GM19395 (cell line): ENCODE measurements around the gene LRRC27.

ENCODE experiments used
- ATAC-seq: cut with Tn5 transposase; IDR thresholded peaks from one replicate; pipeline ENCODE4 v1.9.1; 2021; ENCODE audit warnings: mild to moderate bottlenecking, moderate library complexity; ENCODE audit not compliant: unreplicated experiment

LRRC27 gene

DNA sequence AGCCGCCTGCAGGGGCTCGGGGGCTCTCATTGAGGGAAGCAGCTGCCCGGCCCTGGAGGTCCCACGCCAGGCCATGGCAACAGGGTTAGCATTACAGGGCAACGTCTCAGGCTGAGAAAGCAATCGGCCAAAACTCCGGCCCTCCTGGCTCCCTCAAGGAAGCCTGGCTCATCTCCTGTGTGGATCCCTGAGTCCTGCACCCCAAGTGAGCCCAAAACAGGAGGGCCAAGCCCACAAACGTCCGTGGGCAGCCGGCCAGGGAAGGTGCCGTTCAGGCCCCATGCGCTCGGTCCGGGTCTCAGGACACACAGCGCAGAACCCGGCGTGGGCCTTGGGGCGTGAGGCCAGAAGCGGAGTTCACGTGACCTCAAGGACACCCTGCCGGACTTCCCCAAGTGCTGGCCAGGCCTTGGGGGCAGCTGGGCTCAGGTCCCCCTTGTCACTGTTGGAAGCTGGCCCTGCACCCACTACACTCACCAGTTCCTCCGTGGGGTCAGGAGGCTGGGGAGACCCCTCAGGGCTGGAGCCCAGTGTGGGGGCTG lies 57.0 kb downstream of the LRRC27 start:
- no peak for ATAC-seq

GRCh38 chr10:132389433-132390169 lies 57.6 kb downstream of the LRRC27 start:
- ATAC-seq, result no peak

DNA sequence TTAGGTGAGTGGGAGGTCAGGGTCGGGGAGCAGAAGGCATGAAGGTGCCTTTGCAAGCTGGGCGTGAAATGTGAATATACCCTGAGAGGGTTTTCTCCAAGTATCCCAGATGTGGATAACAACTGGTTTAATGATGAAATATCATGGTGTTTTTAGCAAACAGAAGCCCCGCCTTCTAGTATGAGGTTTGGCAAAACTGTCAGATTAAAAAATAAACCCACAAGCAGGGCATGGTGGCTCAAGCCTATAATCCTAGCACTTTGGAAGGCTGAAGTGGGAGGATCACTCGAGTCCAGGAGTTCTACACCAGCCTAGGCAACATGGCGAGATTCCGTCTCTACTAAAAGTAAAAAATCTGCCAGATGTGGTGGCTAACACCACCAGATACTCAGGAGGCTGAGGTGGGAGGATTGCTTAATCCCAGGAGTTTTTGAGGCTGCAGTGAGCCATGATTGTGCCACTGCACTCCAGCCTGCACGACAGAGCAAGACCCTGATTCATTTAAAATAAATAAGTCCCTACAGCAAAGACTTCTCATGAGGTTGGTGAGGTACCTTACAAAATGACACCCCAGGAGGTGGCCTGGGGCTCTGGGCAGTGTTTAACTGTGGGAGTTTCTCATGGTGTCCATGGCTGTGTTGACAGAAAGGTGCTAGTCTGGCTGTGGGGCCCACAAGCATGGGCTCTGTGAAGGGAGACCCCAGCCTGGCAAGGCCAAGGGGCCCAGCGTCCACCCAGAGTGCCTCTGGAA lies 58.4 kb downstream of the LRRC27 start:
- ATAC-seq, result no peak

- no peak for ATAC-seq
Observed at GRCh38 chr10:132390921-132391675, 59.1 kb downstream of the LRRC27 start.

- ATAC-seq, result no peak
Observed at GRCh38 chr10:132391676-132392020, 59.7 kb downstream of the LRRC27 start.

GRCh38 chr10:132392184-132392800 lies 60.3 kb downstream of the LRRC27 start:
- no peak for ATAC-seq

DNA sequence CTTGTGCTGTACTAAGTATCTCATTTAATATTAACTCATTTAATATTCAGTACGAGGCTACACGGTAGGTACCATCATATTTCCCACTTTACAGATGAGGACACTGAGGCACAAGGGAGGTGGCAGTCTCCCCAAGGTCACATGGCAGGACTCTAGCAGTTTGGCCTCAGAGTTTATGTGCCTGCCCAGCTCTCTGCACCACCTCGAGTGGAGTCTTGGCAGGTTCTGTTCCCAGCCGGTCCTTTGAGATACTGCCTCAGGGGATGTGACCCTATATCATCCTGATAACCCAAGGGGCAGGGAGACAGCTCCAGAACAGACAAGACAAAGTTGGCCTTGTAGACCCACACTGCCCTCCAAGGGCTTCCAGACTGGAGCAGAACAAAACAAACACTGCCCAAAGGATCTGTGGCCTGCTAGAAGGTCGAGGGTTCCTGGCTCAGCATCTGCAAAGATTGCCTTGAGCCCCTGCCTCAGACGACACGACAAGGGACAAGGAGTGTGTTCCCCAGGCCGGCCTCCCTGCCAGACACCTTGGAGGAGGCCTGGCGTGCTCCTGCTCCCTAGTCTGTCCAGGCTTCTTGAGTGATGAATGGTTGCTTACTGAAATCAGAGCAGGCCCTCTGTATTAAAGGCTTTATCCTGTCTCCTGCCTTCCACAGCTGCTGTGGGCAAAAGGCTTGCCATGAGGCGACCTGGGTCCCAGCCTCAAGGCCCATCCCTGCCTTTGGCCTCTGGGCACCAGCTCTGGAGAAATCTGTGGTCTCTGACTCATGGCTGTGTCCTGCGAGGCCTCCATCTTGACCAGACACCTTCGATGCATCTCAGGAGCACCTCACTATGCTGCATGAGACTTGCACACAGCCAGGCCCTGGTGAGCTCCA lies 61.1 kb downstream of the LRRC27 start:
- ATAC-seq, result no peak

GRCh38 chr10:132393695-132394181 lies 61.7 kb downstream of the LRRC27 start:
- ATAC-seq, result no peak

GRCh38 chr10:132394201-132394811 lies 62.3 kb downstream of the LRRC27 start:
- ATAC-seq, result no peak

DNA sequence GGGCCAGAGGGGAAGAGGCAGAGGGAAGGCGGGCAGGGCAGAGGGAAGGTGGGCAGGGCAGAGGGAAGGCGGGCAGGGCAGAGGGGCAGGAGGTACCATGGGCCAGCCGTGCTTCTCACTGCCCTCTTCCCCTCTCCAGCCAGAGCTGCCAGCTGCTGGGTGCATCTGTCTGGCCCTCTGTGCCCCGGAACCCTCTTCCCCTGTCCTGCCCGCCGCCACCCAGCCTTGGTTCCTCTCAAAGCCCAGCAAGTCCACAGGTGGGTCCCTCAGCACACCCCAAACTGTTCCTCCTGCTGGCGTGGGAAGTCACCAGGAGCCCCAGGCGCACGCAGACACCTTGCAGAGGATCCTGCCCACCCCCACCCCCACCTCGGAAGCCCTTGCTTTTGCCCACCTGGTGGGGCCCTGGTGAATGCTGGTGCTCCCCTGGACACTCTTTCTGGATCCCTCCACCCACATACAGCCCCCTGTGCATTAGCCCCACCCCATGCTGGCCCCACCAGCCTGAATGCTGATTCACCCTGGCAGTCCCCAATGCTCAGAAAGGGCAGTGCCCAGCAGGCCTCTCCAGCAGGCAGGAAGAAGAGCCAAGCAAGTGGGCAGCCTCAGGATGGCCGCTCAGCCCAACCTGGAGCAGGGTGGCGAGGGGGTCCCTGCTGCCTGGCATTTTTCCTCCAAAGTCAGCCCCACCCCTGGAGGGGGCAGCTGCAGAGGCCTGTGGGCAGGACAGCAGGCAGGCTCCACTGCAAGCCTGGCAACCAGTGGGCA lies 63.1 kb downstream of the LRRC27 start:
- no peak for ATAC-seq

DNA sequence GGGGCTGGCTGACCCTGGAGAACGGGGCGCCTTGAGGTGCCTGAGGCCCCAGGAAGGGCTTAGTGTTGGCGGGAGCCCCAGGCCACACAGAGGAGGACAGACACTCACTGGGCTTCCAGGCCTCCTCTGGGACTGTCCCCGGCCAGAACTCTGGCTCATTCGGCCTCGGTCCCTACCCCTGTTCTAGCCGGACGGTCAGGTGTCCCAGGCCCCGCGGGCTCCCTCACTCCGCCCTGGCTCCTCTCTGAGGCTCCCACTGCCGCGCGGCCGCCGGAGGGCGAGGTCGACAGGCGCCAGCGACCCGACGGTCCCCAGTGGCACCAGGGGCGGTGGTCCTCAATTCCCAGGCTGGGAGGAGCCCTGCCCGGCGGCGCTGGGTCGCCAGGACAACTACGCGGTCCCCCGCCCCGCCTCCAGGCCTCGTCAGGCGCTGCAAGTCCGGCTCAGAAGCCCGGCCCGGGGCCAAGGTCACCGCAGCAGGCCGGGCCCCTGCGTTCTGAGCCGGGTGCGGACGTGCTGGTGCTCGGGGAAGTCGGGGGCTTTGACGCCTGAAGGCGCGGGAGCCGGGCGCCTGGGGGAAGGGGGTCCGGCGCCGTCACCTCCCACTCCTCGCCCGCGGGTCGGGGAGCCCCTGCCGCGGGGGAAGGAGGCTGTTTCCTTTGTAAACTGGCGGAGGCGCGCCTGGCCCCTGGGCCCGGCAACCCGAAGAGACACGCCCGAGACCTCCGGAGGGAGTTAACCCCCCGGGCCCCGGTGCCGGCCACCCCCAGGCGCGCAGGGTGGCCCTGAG lies 63.9 kb downstream of the LRRC27 start:
- peak; percentile 16 for ATAC-seq

- ATAC-seq, result peak; percentile 24
Observed at GRCh38 chr10:132396494-132397035, 64.6 kb downstream of the LRRC27 start.

- peak; percentile 46 for ATAC-seq
Observed at GRCh38 chr10:132397036-132397541, 65.1 kb downstream of the LRRC27 start, which contains the start of gene PWWP2B. TSS of gene PWWP2B (plus strand) at chr10:132397200. CDS start at chr10:132397227, 27 bp downstream.

DNA sequence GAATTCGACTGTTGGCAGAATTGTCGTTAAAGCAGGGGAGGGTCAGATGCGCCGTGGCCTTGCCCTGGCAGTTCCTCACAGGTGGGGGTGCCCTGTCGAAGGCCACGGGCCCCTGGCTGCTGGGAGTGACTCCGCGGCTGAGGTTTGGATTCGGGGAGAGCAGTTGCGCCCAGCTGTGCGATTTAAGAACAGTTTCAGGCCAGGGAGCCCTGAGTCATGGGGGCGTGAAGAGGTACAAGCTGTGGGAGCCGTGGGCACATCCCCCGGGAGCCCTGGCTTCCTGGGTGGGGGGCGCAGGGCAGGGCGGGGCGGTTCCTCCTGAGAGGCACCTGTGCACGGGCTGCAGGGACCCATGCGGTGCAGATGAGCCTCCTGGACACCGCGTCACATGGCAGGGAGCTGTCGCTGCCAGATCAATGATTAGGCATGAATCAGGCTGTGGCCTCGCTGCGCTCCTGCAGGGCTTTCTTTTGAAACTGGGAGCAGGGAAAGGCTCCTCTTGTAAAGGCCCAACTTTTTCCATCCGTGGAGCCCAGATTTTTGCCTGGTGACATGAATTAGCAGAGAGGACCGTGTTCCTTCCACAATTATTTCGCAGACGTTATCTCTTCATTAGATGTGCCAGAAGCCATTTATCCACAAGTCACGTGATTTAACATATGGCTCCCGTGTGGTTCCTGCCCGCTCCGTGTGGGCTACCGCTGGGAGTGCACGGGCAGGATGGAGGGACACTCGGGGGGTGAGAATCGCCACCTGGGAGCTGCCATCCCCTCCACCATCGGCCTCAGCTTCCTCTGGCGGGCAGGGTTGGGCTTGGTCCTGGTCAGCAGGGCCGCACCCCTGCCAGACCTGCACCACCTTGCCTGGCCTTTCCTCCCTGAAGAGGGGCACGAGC lies 65.9 kb downstream of the LRRC27 start:
- peak; percentile 40 for ATAC-seq

- no peak for ATAC-seq
Observed at GRCh38 chr10:132398566-132398991, 66.6 kb downstream of the LRRC27 start.
